ENCODE results near the gene RTN4R.
"Not testable (repeated sequence)": the region's sequence is repeated elsewhere in the genome, so short reads cannot be mapped to it uniquely, and the experiment has no call there.

Gene RTN4R

DNA sequence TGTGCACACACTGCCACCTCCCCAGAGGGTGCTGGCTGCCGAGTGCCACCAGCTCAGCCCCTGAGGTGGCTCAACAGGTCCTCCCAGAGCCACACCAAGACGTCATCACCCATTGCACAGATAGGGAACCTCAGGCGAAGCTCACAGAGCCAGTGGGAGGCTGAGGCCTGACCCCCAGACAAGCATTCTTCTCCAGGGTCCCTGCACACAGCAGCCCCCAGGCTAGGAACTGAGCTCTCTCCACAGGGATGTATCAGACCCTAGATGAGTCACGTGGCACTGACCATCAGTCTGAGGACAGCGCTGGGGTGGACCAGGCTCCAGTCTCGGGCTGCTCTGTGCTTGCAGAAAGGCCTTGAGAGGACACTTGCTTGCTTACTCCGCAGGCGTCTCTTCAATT is 1.6 kb upstream of the RTN4R start:
- not testable (repeated sequence) for DNase-seq

GRCh38 chr22:20269201-20269600 is 1.1 kb upstream of the RTN4R start:
- DNase-seq, result not testable (repeated sequence)

DNA sequence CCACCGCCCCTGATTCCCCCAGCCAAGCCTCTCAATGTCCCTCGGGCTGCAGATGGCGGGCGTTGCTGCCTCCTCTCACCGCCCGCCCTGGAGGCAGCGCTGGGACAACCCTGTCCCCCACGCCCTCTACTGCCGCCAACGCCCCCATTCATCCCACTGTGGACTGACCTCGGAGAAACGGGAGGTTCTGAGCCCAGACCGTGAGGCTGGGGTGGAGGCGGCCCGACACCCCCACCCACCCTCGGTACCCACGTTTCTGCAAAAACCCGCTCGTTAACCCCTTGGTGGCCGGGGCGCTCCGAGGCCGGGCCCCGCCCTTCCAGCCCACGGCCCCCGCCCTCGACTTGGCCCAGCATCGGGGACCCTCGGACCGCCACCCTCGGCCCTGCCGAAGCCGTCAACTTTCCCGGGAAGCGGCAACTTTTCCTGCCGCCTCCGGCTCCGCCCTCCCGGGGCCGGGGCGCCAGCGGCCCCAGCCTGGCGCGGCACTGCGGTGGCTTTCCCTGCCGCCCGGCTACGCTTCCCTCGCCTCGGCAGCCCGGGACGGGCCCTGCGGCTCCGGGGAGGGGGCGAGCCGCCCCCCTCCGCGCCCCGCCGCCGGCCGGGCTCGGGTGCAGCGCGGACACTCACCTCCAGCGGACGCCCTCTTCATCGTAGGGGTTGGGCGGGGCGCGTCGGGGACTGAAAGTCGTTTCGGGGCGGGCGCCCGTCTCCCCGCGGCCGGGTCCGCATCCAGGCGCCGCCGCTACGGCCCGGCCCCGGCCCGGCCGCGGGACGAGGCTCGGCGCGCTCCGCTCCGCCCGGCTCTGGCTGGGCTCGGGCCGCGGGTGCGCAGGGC is 458 bp downstream of the RTN4R start:
- DNase-seq, result no peak

GRCh38 chr22:20266667-20267440 is 1.3 kb downstream of the RTN4R start:
- not testable (repeated sequence) for DNase-seq

- not testable (repeated sequence) for DNase-seq
These were observed 2.1 kb downstream of the RTN4R start for GRCh38 chr22:20265772-20266666.

GRCh38 chr22:20264614-20265452 is 3.3 kb downstream of the RTN4R start:
- DNase-seq, result no peak

DNA sequence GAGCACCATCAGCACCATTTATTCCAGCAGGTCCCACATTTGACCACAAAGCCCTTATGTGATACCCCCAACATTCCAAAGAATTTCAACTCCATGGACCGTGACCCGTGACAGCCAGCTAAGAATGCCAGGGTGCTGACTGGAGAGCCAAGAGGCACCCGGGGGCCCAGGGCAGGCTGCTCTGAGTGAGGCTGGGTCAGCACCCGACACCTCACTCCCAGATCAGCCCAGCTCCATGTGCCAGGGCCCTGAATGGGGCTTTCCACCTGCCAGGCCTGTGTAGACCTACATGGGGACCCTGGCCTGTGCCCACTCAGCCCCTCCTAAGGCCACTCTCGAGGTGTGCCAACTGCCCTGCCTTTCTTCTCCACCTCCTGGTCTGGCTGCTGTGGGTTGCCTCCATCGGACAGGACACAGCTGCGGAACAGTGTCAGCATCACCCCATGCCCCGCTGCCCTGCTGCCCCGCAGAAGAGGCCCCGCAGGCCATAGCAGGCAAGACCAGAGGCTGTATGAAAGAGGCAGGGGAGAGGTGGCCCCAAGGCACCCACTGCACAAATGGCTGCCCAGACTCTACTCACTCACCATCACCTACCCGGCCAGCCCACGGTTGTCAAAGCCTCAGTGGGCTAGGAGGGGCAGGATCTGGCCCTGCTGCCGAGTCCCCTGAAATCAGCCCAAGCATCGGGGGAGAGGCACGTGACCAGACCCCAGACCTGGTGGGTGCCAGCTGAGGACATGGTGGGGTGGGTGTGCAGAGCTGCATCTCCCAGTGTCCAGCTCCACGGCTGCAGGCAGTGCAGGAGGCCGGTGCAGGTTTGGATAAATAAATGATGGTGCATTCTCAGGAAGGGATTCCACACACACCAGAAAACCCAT is 4.5 kb downstream of the RTN4R start:
- not testable (repeated sequence) for DNase-seq

DNA sequence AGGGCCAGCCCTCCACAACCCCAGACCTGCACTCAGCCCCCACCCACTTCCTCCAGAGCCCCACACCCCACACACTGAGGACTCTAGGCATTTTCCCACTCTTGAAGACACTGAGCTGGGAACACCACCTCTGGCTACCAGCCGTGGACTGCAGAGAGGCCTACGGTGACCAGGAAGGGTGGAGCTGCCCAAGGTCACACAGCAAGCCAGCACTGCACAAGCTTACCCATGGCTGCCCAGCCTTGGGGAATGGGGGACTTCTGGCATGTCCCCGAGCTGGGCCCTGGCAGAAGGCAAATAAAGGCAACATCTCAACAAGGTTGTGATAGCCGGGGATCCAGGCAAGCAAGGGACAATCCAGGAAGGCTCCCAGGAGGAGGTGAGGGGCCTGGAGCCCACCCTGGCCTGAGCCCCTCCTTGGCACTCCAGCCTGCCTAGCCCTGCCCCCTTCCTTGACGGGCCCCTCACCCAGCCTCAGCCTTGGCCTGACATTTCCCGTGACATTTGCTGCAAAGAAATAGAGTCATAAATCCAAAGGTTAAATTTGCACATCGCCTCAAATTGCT is 5.5 kb downstream of the RTN4R start:
- DNase-seq, result no peak

DNA sequence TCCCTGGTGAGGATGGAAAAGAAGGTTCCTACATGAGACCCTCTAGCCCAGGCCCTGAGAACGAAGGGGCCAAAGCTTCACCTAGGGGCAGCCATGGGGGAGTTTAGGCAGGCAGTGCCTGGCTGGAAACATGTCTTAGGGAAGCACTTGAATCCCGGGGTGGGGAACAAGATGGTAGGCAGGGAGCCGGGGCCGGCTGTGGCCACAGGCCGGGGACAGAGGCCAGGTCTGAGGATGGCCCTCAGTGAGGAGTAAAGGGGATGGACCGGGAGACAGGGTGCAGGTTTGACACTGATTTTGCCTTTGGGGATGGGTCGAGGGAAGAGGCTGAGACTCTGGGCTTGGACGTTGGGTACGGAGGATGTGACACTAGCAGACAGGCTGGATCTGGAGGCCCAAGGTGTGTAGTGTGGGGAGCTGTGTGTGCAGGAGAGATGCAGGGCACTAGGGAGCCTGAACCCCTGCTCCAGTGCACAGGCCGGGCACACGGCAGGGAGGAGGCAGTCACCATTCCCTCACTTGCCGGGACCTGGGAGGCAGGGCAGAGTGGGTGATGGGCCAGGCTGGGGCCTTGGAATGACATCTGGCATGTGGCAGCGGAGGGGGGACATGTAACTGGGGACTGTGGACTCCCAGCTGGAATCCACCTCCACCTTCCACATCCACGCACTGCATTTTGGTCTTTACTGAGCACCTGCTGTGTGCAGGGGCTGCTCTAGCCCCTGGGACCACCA is 6.1 kb downstream of the RTN4R start:
- no peak for DNase-seq

DNA sequence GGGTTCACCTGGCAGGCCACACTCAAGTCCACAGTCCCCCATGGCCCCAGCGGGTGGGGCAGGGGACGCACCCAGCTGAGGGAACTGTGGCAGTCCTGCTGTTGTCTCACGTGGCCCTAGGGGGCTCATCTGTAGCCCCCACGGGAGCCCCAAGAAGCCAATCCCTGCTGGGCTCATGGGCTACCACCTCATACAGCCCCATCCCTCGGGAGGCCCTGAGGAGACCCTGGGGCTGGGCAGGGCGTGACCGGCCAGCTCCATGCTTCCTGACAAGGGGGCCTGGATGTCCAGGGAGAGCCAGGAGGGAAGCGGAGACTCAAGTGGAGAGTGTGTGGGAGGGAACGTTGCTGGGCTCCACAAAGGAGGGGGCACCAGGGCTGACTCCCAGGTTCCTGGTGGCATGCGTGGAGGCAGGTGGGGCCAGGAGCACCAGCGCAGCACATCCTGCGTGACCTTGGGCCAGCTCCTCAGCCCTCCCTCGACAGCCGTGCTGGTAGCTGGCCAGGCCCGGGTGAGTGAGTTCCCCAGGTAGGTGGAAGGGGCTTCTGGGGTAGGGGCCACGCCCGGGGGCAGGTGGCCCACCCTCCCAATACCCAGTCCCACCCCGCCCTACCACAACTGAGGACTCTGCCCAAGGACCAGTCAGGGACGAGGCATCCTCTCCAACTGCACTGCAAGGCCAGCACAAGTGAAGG is 7.9 kb downstream of the RTN4R start:
- no peak for DNase-seq

DNA sequence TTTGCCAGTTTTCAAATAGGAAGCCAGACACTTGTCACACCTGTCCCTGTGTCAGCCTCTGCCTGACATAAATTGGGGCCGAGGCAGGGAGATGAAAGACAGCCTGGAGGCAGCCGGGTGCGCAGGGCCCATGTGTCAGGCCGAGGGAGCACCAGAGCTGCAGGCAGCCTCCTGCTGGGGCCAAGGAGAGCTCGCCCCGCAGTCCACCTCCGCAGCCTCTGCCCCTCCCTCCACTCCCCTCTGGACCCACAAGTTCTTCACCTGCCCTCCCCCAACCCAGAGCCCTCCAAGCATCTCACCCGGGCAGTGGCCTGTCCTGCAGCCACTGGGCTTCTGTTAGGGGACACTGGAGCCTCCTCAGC is 8.8 kb downstream of the RTN4R start:
- DNase-seq, result no peak

- no peak for DNase-seq
These were observed 9.4 kb downstream of the RTN4R start for GRCh38 chr22:20258584-20259326.

- DNase-seq, result no peak
These were observed 10.2 kb downstream of the RTN4R start for GRCh38 chr22:20258021-20258299.

- DNase-seq, result no peak
These were observed 10.7 kb downstream of the RTN4R start for GRCh38 chr22:20257212-20258020.

DNA sequence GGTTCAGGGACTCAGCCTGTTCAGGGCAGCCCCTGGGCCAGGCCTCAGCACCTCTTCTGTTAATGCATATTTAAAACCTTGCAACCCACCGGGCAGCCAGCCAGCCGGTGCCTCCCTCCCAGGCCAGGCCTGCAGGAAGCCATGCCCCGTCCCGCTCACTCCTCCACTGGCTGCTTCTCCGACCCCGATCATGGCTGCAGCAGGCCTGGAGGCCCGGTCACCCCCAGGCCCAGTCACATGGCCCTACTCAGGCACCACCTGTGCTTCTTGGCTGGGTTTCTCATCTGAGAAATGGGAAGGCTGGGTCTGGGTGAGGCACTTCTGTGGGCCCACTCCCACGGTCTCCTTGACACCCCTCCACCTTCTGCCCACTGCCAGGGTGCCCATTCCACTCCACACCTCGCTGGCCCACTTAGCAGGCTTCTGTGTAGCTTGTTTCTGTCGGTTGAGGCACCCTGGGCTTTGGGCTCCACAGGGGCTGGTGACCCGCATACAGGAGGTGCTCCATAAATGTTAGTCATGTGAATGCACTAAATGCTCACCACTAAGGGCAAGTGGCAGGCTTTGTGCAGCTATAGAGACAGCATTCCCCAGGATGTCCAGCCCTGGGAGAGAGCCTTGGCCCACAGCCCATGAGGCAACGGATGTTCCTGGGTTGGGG is 11.4 kb downstream of the RTN4R start:
- no peak for DNase-seq

DNA sequence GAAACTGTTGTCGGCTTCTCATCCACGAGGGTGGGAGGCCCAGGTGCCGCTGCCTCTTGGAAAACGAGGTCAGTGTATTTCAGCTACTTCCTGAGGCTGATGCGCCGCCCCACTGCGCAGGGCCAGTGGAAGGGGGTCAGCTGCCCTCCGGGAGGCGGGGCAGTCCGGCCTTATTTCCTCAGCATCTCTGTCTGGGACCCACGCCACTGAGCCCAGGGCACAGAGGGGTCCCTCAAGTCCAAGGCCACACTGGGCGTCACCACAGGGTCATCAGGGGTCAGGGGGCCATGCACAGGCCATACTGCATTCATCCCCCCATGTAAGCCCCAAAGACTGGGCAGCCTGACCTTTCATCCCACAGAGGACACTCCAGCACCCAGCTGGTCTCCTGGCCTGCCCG is 12.1 kb downstream of the RTN4R start:
- no peak for DNase-seq

Measured in DMS 273 treated with DMSO at 0.1 percent for 48 hours (cell line).